K562 (cell line): ENCODE results near the gene DEFB124.

Experiments
- ARNT ChIP-seq, 2 experiments: fragments of 450-650 bp; IDR thresholded peaks; 2 replicates each; pipeline ENCODE4 v1.6.1; 2016; ENCODE audit warnings: mild to moderate bottlenecking in 1 of 2
- ATF2 ChIP-seq: sonication (generic); formaldehyde crosslinking; IDR thresholded peaks from 2 replicates; pipeline ENCODE4 v1.8.1; 2022; ENCODE audit warnings: missing genetic modification reagents
- CTCF ChIP-seq, 3 experiments: IDR thresholded peaks in 2 of 3; conservative IDR thresholded peaks in 1 of 3; 2 replicates each; pipeline ENCODE4 v1.5.1; 2011 to 2012; ENCODE audit warnings: low read length in 3 of 3, mild to moderate bottlenecking in 3 of 3, control low read depth in 2 of 3, improper control_type of control experiment in 1 of 3, inconsistent platforms in 1 of 3, low read depth in 1 of 3, mixed read lengths in 1 of 3, moderate library complexity in 1 of 3; ENCODE audit not compliant: insufficient read depth in 2 of 3
- HNRNPH1 ChIP-seq: fragments of 200-400 bp; formaldehyde crosslinking; optimal IDR thresholded peaks from 2 replicates; pipeline ENCODE3; 2017; ENCODE audit warnings: low read depth, mild to moderate bottlenecking, low read length, moderate library complexity
- MAZ ChIP-seq, 2 experiments: fragments of 450-650 bp in 1 of 2; sonication (generic) in 1 of 2; formaldehyde crosslinking; IDR thresholded peaks in 1 of 2; conservative IDR thresholded peaks in 1 of 2; 2 replicates each; pipeline versions ENCODE4 v1.4.0 to v1.5.0; 2020; ENCODE audit warnings: mild to moderate bottlenecking in 1 of 2, missing genetic modification reagents in 1 of 2
- NFATC3 ChIP-seq: fragments of 450-650 bp; IDR thresholded peaks from 2 replicates; pipeline ENCODE4 v1.6.1; 2017; ENCODE audit warnings: mild to moderate bottlenecking
- POLR2A ChIP-seq: fragments of 450-650 bp; conservative IDR thresholded peaks from 2 replicates; pipeline ENCODE4 v1.6.1; 2016
- SPI1 ChIP-seq: IDR thresholded peaks from 2 replicates; pipeline ENCODE4 v1.6.1; 2011; ENCODE audit warnings: low read depth, low read length, control low read depth, borderline replicate concordance
- TBP ChIP-seq: optimal IDR thresholded peaks from 2 replicates; pipeline ENCODE3; 2011; ENCODE audit warnings: low read depth, low read length, improper control_type of control experiment
- ZNF354B ChIP-seq: fragments of 250-450 bp; sonication (Bioruptor Pico); IDR thresholded peaks from 2 replicates; pipeline ENCODE4 v1.4.0; 2020
- ZNF609 ChIP-seq: sonication (generic); formaldehyde crosslinking; IDR thresholded peaks from 2 replicates; pipeline ENCODE4 v1.8.1; 2023; ENCODE audit warnings: missing genetic modification reagents, mild to moderate bottlenecking, borderline replicate concordance
- TF ChIP-seq, protein P1 (sequence below): fragments of 450-650 bp; conservative IDR thresholded peaks from 2 replicates; pipeline ENCODE4 v1.6.1; 2016; ENCODE audit warnings: missing genetic modification characterization, low read depth, mild to moderate bottlenecking, missing compliant biosample characterization, moderate library complexity

DNA sequence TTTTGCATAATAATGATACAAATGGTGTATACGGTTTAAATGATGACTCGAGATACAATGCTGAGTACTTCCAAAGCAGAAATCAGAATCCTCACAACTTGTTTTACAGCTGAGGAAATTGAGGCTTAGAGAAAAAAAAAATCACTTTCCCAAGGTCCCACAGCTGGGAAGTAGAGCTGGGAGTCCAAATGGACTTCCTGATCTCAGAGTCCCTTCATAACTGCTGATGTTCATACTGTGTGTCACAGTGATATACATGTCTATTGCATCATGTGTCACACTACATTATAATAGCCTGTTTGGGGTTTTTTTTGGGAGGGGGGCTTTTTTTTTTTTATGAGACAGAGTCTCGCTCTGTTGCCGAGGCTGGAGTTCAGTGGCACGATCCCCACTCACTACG, 47.8 kb upstream of the DEFB124 start:
- no peak for TF ChIP-seq ARNT (IDR thresholded peaks at IDR 0.05)
- TF ChIP-seq, protein P1, sequence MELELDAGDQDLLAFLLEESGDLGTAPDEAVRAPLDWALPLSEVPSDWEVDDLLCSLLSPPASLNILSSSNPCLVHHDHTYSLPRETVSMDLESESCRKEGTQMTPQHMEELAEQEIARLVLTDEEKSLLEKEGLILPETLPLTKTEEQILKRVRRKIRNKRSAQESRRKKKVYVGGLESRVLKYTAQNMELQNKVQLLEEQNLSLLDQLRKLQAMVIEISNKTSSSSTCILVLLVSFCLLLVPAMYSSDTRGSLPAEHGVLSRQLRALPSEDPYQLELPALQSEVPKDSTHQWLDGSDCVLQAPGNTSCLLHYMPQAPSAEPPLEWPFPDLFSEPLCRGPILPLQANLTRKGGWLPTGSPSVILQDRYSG (tag): no peak
- no peak for TF ChIP-seq ATF2 (CRISPR knock-in tag)
- TF ChIP-seq CTCF (IDR thresholded peaks at IDR 0.05 in 2 of 3, conservative IDR thresholded peaks at IDR 0.05 in 1 of 3; ENCODE audit: insufficient read depth in 2 of 3, low read depth in 1 of 3, low read length in 3 of 3): no peak
- no peak for TF ChIP-seq POLR2A
- no peak for TF ChIP-seq ZNF354B (CRISPR knock-in tag)
- no peak for TF ChIP-seq TBP
- TF ChIP-seq SPI1: no peak
- TF ChIP-seq HNRNPH1: no peak
- no peak for TF ChIP-seq MAZ (CRISPR knock-in tag; conservative IDR thresholded peaks at IDR 0.05 in 1 of 2, IDR thresholded peaks at IDR 0.05 in 1 of 2)
- TF ChIP-seq ZNF609 (CRISPR knock-in tag): no peak
- TF ChIP-seq NFATC3: no peak
